ENCODE data around the gene RPN2.

The RPN2 gene

GRCh38 chr20:37270576-37271420 lies 91.7 kb downstream of the RPN2 start:
- DNase-seq = no peak

- DNase-seq = no peak
Observed at GRCh38 chr20:37271421-37271768, 92.3 kb downstream of the RPN2 start.

- DNase-seq = no peak
Observed at GRCh38 chr20:37273988-37274387, 94.9 kb downstream of the RPN2 start.

- no peak for DNase-seq
Observed at GRCh38 chr20:37274851-37275524, 95.9 kb downstream of the RPN2 start.

- DNase-seq = peak; percentile 14
Observed at GRCh38 chr20:37276494-37277252, 97.5 kb downstream of the RPN2 start.

GRCh38 chr20:37277253-37277593 lies 98.1 kb downstream of the RPN2 start:
- no peak for DNase-seq

- DNase-seq = no peak
Observed at GRCh38 chr20:37278966-37279590, 99.9 kb downstream of the RPN2 start.

GRCh38 chr20:37279820-37280219 lies 100.7 kb downstream of the RPN2 start:
- DNase-seq = no peak

- no peak for DNase-seq
Observed at GRCh38 chr20:37280403-37280802, 101.3 kb downstream of the RPN2 start.

- no peak for DNase-seq
Observed at GRCh38 chr20:37282556-37282955, 103.4 kb downstream of the RPN2 start.

GRCh38 chr20:37283530-37284195 lies 104.5 kb downstream of the RPN2 start:
- DNase-seq = no peak

GRCh38 chr20:37284691-37285161 lies 105.6 kb downstream of the RPN2 start:
- no peak for DNase-seq

GRCh38 chr20:37285664-37286374 lies 106.7 kb downstream of the RPN2 start:
- no peak for DNase-seq

GRCh38 chr20:37288091-37288490 lies 109.0 kb downstream of the RPN2 start:
- no peak for DNase-seq

- DNase-seq = no peak
Observed at GRCh38 chr20:37290158-37290810, 111.2 kb downstream of the RPN2 start.

Data from activated CD4-positive, alpha-beta T cell treated with anti-CD3 and anti-CD28 coated beads for 48 hours (primary cell).